Panc1 (cell line): ENCODE results near the gene NFS1. TPM values are rescaled to one million over a fixed set of nuclear protein-coding genes. Genes with fewer than 3 reads are reported as not detected.

Experiments used
- ATAC-seq: fragments of 200-7000 bp; cut with Tn5 transposase; 2 replicates; pipeline ENCODE4 v1.9.1; 2020; ENCODE audit warnings: mild to moderate bottlenecking, moderate library complexity
- BruUV-seq: library from RNA; stranded (reverse); fragments of 400-500 nt; replicated peaks from 2 replicates; lab custom pipeline; 2021; lab: Mats Ljungman, UMichigan
- CTCF ChIA-PET: fragments of 300-600 bp; sonication (Branson Sonifier 250); formaldehyde crosslinking; loops from one replicate; lab custom pipeline; 2022; ENCODE audit warnings: antibody characterized with exemption; lab: Charles Lee
- POLR2A ChIA-PET: fragments of 300-600 bp; sonication (Branson Sonifier 250); formaldehyde crosslinking; loops from one replicate; lab custom pipeline; 2022; ENCODE audit warnings: antibody characterized with exemption; lab: Charles Lee
- DNase-seq: peaks from one replicate; pipeline ENCODE4 v3.0.0-alpha.2; 2010; ENCODE audit warnings: low read depth, low spot score
- H3K27ac ChIP-seq: 2 replicates; pipeline ENCODE4 v1.5.1; 2011; ENCODE audit warnings: mild to moderate bottlenecking, low read length, inconsistent platforms
- H3K27me3 ChIP-seq: fragments of 200-500 bp; sonication (Bioruptor generic); 2 replicates; pipeline ENCODE4 v1.6.0; 2014; ENCODE audit warnings: low read length, inconsistent platforms; ENCODE audit not compliant: control insufficient read depth, insufficient read depth
- H3K36me3 ChIP-seq: fragments of 200-500 bp; sonication (Bioruptor generic); 2 replicates; pipeline ENCODE4 v1.5.1; 2014; ENCODE audit warnings: inconsistent platforms, mild to moderate bottlenecking, low read length, moderate library complexity; ENCODE audit not compliant: control insufficient read depth, insufficient read depth
- H3K4me1 ChIP-seq: 2 replicates; pipeline ENCODE4 v1.5.1; 2011; ENCODE audit warnings: inconsistent platforms, mild to moderate bottlenecking, low read length, moderate library complexity; ENCODE audit not compliant: control insufficient read depth, insufficient read depth
- H3K4me3 ChIP-seq, 2 experiments: 2 replicates each; pipeline ENCODE4 v1.5.1; 2011 to 2012; ENCODE audit warnings: low read depth in 2 of 2, low read length in 2 of 2, mild to moderate bottlenecking in 2 of 2, inconsistent platforms in 1 of 2, moderate library complexity in 1 of 2
- H3K9me3 ChIP-seq: fragments of 200-500 bp; sonication (Bioruptor generic); 2 replicates; pipeline ENCODE4 v1.5.1; 2014; ENCODE audit warnings: low read depth, mild to moderate bottlenecking, inconsistent platforms, low read length, moderate library complexity; ENCODE audit not compliant: control insufficient read depth, insufficient read depth
- CTCF ChIP-seq: fragments of 450-650 bp; IDR thresholded peaks from 2 replicates; pipeline ENCODE4 v1.5.1; 2017; ENCODE audit warnings: mild to moderate bottlenecking
- POLR2AphosphoS5 ChIP-seq: IDR thresholded peaks from 2 replicates; pipeline ENCODE4 v1.6.1; 2012; ENCODE audit warnings: mild to moderate bottlenecking, low read depth, low read length, moderate library complexity
- REST ChIP-seq, 2 experiments: IDR thresholded peaks; 2 replicates each; pipeline ENCODE4 v1.6.1; 2011 to 2012; ENCODE audit warnings: low read depth in 2 of 2, control low read depth in 1 of 2, low read length in 1 of 2, mild to moderate bottlenecking in 1 of 2, moderate library complexity in 1 of 2; ENCODE audit not compliant: insufficient read depth in 1 of 2
- SIN3A ChIP-seq: IDR thresholded peaks from 2 replicates; pipeline ENCODE4 v1.6.1; 2012; ENCODE audit warnings: low read depth, mild to moderate bottlenecking, low read length, moderate library complexity, borderline replicate concordance; ENCODE audit not compliant: insufficient read depth
- TCF7L2 ChIP-seq: IDR thresholded peaks from 2 replicates; pipeline ENCODE4 v1.6.1; 2011; ENCODE audit warnings: mild to moderate bottlenecking, low read depth, low read length, inconsistent platforms
- in situ Hi-C: cut with HindIII; loops from 2 replicates; pipeline ENCODE4 v1.10.0; 2016; ENCODE audit warnings: low sequenced_read_pairs, low pct_unique_long_range_greater_than_20kb
- intact Hi-C: fragments of 100-400 bp; cut with micrococcal nuclease; formaldehyde crosslinking; loops from one replicate; pipeline ENCODE4 v1.10.0; 2022; ENCODE audit not compliant: unreplicated experiment
- total RNA-seq: library from RNA; stranded (reverse); gene quantifications from one replicate; pipeline ENCODE4 v1.2.1, GENCODE V29; 2021; ENCODE audit not compliant: unreplicated experiment

NFS1 gene
- total RNA-seq, 1 experiment from 2014 or later, result 44.9 TPM

- H3K9me3 ChIP-seq, result no peaks in the 10 kb centered on the region
- H3K27me3 ChIP-seq, result no peaks in the 10 kb centered on the region
- ATAC-seq (no peak), DNase-seq (no peak)
- no peak overlapping the region for H3K27ac ChIP-seq
- H3K4me1 ChIP-seq, result peaks cover 23% of the 10 kb centered on the region
- TF ChIP-seq TCF7L2, result no peak
- TF ChIP-seq POLR2AphosphoS5, result no peak
- TF ChIP-seq SIN3A, result no peak
- no peak for TF ChIP-seq CTCF
- TF ChIP-seq REST (IDR thresholded peaks at IDR 0.05; ENCODE audit: insufficient read depth in 1 of 2, low read depth in 2 of 2, low read length in 1 of 2), result no peak
- POLR2A ChIA-PET, result interaction anchor here (0.6 kb wide), 1 partner anchor 46 kb away, joined by 3 read pairs; no protein-coding TSS in a partner anchor
- in situ Hi-C loops, result no loop called here
- H3K4me3 ChIP-seq, result peak overlapping the region in 1 of 2 experiments; percentile 93; a peak in 2 of 4 replicates
- H3K36me3 ChIP-seq, result peaks cover 2% of the 10 kb centered on the region
- intact Hi-C loops, result no loop called here
- CTCF ChIA-PET, result no interaction called here
- BruUV-seq, result no TSS peak
These were observed 38.1 kb downstream of the NFS1 start for GRCh38 chr20:35661053-35661452.

GRCh38 chr20:35660122-35660937 lies 38.8 kb downstream of the NFS1 start:
- no TSS peak for BruUV-seq
- POLR2A ChIA-PET, result interaction anchor here (0.6 kb wide), 2 partner anchors 27 to 46 kb away, joined by 3 read pairs; no protein-coding TSS in a partner anchor
- in situ Hi-C loops, result no loop called here

More at GRCh38 chr20:35660122-35660937, 38.8 kb downstream of the NFS1 start:
- no peak for TF ChIP-seq REST (IDR thresholded peaks at IDR 0.05; ENCODE audit: insufficient read depth in 1 of 2, low read depth in 2 of 2, low read length in 1 of 2)
- no peak for TF ChIP-seq POLR2AphosphoS5
- no peak for TF ChIP-seq SIN3A
- TF ChIP-seq CTCF, result no peak
- no peak for TF ChIP-seq TCF7L2
- Histone ChIP-seq H3K4me3 (no peak overlapping the region), H3K9me3 (no peaks in the 10 kb centered on the region), H3K4me1 (peaks cover 23% of the 10 kb centered on the region), H3K27me3 (no peaks in the 10 kb centered on the region), H3K36me3 (peaks cover 3% of the 10 kb centered on the region), H3K27ac (no peak overlapping the region)
- intact Hi-C loops, result no loop called here
- no peak for ATAC-seq
- no peak for DNase-seq
- CTCF ChIA-PET, result interaction anchor here (0.6 kb wide), 1 partner anchor 32 kb away, joined by 3 read pairs; no protein-coding TSS in a partner anchor
